ENCODE data around the gene GPR173. TPM values are rescaled to one million over a fixed set of nuclear protein-coding genes. Genes with fewer than 3 reads are reported as not detected.

GPR173 gene
- total and polyA plus RNA-seq, 2 of the 8 experiments (the other 6 are each of a cell fraction or from before 2014, with no cell fraction given): 7.0 to 11.3 TPM

GRCh38 chrX:53004811-53005210, 43.8 kb upstream of the GPR173 start:
- Histone ChIP-seq H3K79me2 (ENCODE audit: control insufficient read depth in 1 of 2, insufficient read depth in 2 of 2, low read length in 2 of 2) (no peaks in the 10 kb centered on the region), H3K9ac (replicated peaks in 1 of 4; ENCODE audit: extremely low read depth in 1 of 4, low read depth in 3 of 4, low read length in 3 of 4) (no peak overlapping the region), H3K4me3 (ENCODE audit: extremely low read depth in 1 of 4, insufficient read depth in 2 of 4, low read depth in 3 of 4, low read length in 4 of 4) (no peak overlapping the region), H2BK5ac (ENCODE audit: low read depth, low read length) (no peak overlapping the region), H3K9me3 (ENCODE audit: insufficient read depth in 2 of 2, low read depth in 1 of 2, low read length in 1 of 2) (no peaks in the 10 kb centered on the region), H3K4me1 (replicated peaks in 1 of 4; ENCODE audit: control insufficient read depth in 3 of 4, insufficient read depth in 4 of 4, low read length in 3 of 4) (no peaks in the 10 kb centered on the region), H4K5ac (ENCODE audit: insufficient read length, low read depth, low read length) (no peak overlapping the region), H4K20me1 (replicated peaks in 1 of 2; ENCODE audit: control insufficient read depth in 1 of 2, insufficient read depth in 2 of 2, low read length in 2 of 2) (no peaks in the 10 kb centered on the region), H3K27me3 (replicated peaks in 1 of 4; ENCODE audit: control insufficient read depth in 3 of 4, extremely low read depth in 1 of 4, insufficient read depth in 3 of 4, low read length in 3 of 4) (peaks cover 0 to 12% (median 2%) of the 10 kb centered on the region in 4 experiments; a peak in 2 of 7 replicates), H3K36me3 (ENCODE audit: control insufficient read depth in 2 of 4, insufficient read depth in 4 of 4, low read length in 3 of 4) (no peaks in the 10 kb centered on the region), H2AK5ac (ENCODE audit: low read depth, low read length) (no peak overlapping the region), H2BK20ac (ENCODE audit: low read length) (no peak overlapping the region), H3K4me2 (ENCODE audit: insufficient read depth in 1 of 2, low read depth in 2 of 2, low read length in 2 of 2) (no peak overlapping the region), H3K56ac (replicated peaks; ENCODE audit: insufficient read length, low read depth, low read length) (no peak overlapping the region), H2BK15ac (ENCODE audit: low read length) (no peak overlapping the region), H3K14ac (ENCODE audit: insufficient read length) (no peak overlapping the region), H3K4ac (replicated peaks; ENCODE audit: insufficient read length, low read depth, low read length) (no peak overlapping the region), H3K18ac (ENCODE audit: extremely low read depth, low read length) (no peak overlapping the region), H2BK12ac (ENCODE audit: low read depth, low read length) (no peak overlapping the region), H2BK120ac (replicated peaks; ENCODE audit: low read depth, low read length) (no peak overlapping the region), H3K23me2 (ENCODE audit: low read depth, low read length) (no peaks in the 10 kb centered on the region), H2AFZ (ENCODE audit: low read length) (no peak overlapping the region), H3K23ac (ENCODE audit: insufficient read length) (no peak overlapping the region), H4K91ac (replicated peaks; ENCODE audit: insufficient read length, low read length) (no peak overlapping the region), H3K79me1 (ENCODE audit: low read depth, low read length) (no peaks in the 10 kb centered on the region), H4K8ac (ENCODE audit: extremely low read depth, insufficient read depth, low read length) (no peak overlapping the region), H3K27ac (ENCODE audit: low read depth, low read length) (no peak overlapping the region)
- no peak for DNase-seq (ENCODE audit: low read depth in 1 of 2, low spot score in 2 of 2)
- CTCF ChIA-PET (ENCODE audit: partially characterized antibody): interaction anchor here (0.5 to 3.8 kb wide), 3 partner anchors 9 to 67 kb away, joined by 3 to 13 read pairs (median 4); no protein-coding TSS in a partner anchor
- POLR2A ChIA-PET (ENCODE audit: partially characterized antibody): no interaction called here
- FAIRE-seq: no peak
- WGBS, 2 experiments (ENCODE audit: extremely low coverage in 1 of 2, insufficient coverage in 1 of 2, insufficient read length in 1 of 2, insufficient replicate concordance in 2 of 2, low coverage in 1 of 2, low lambda C conversion rate in 2 of 2, missing lambda C conversion rate in 1 of 2): 65% methylated on average over 4 of the region's 4 CpGs; no CpG with 5 or more reads in 1 of the 2 experiments
- TF ChIP-seq YY1 (IDR thresholded peaks at IDR 0.05; ENCODE audit: low read depth, low read length) (no peak), TBP (IDR thresholded peaks at IDR 0.05; ENCODE audit: low read depth, low read length) (no peak), MAFK (IDR thresholded peaks at IDR 0.05; ENCODE audit: low read depth, low read length) (no peak), SRF (IDR thresholded peaks at IDR 0.05; ENCODE audit: low read depth, low read length) (no peak), ATF2 (IDR thresholded peaks at IDR 0.05; ENCODE audit: low read length) (no peak), EP300 (IDR thresholded peaks at IDR 0.05; ENCODE audit: borderline replicate concordance in 1 of 2, low read depth in 2 of 2, low read length in 2 of 2) (no peak), USF2 (IDR thresholded peaks at IDR 0.05; ENCODE audit: low read length) (no peak), JUND (IDR thresholded peaks at IDR 0.05; ENCODE audit: low read length) (no peak), SP2 (IDR thresholded peaks at IDR 0.05; ENCODE audit: low read length) (no peak), CHD1 (IDR thresholded peaks at IDR 0.05; ENCODE audit: low read depth, low read length) (no peak), CREB1 (IDR thresholded peaks at IDR 0.05) (no peak), SAP30 (IDR thresholded peaks at IDR 0.05; ENCODE audit: insufficient read depth, insufficient replicate concordance, low read length) (no peak)
